Tibial nerve (tissue), 4 donors: Measurements from ENCODE around the gene PPP1R3A. TPM values are rescaled to one million over a fixed set of nuclear protein-coding genes. Genes with fewer than 3 reads are reported as not detected.

Experiments used
- DNase-seq, 2 donors: peaks; one replicate each; pipeline ENCODE4 v3.0.0-alpha.2; 2019; ENCODE audit warnings: low spot score in 2 of 2
- H3K27ac ChIP-seq, 4 donors: fragments of 200-600 bp; sonication (generic) in 3 of 4; one replicate each; pipeline ENCODE4 v1.5.1; 2017 to 2019; ENCODE audit warnings: mild to moderate bottlenecking in 1 of 4
- H3K27me3 ChIP-seq, 2 donors: fragments of 200-600 bp; sonication (generic) in 1 of 2; one replicate each; pipeline versions ENCODE4 v1.5.1 to v1.6.0; 2017 to 2019
- H3K36me3 ChIP-seq, 3 donors: fragments of 200-600 bp; sonication (generic); one replicate each; pipeline ENCODE4 v1.5.1; 2018 to 2019
- H3K4me1 ChIP-seq, 4 donors: fragments of 200-600 bp; sonication (generic) in 3 of 4; one replicate each; pipeline ENCODE4 v1.5.1; 2017 to 2019
- H3K4me3 ChIP-seq, 4 donors: fragments of 200-600 bp; sonication (generic) in 3 of 4; one replicate each; pipeline ENCODE4 v1.5.1; 2017 to 2019; ENCODE audit warnings: mild to moderate bottlenecking in 1 of 4, moderate library complexity in 1 of 4
- H3K9me3 ChIP-seq, 4 donors: fragments of 200-600 bp; sonication (generic) in 3 of 4; one replicate each; pipeline ENCODE4 v1.5.1; 2017 to 2019
- EP300 ChIP-seq, 2 donors: sonication (generic); formaldehyde crosslinking; IDR thresholded peaks; one replicate each; pipeline ENCODE4 v1.6.1; 2017; ENCODE audit warnings: antibody characterized with exemption in 2 of 2, mild to moderate bottlenecking in 1 of 2
- POLR2A ChIP-seq, 2 donors: fragments of 450-650 bp; IDR thresholded peaks; one replicate each; pipeline ENCODE4 v1.6.1; 2017; ENCODE audit warnings: antibody characterized with exemption in 2 of 2, mild to moderate bottlenecking in 2 of 2, moderate library complexity in 2 of 2
- WGBS, 2 donors: methylation state at CpG; one replicate each; pipeline ENCODE4 v1.1.5; 2018; 5-methylcytosine and 5-hydroxymethylcytosine counted together
- total RNA-seq, 4 donors: library from RNA; depleted of rRNA; stranded (reverse); fragments of >200 nt; gene quantifications; one replicate each; pipeline ENCODE4 v1.1.0, GENCODE V29; 2016
- TF ChIP-seq, protein P1 (sequence below), 5 experiments: fragments of 200-600 bp in 3 of 5; fragments of 450-650 bp in 2 of 5; sonication (generic) in 3 of 5; IDR thresholded peaks; one replicate each; pipeline ENCODE4 v1.5.1; 2016 to 2019; ENCODE audit warnings: antibody characterized with exemption in 5 of 5, mild to moderate bottlenecking in 3 of 5, moderate library complexity in 2 of 5

Gene PPP1R3A
- total RNA-seq, 4 donors from 2014 or later: not detected

DNA sequence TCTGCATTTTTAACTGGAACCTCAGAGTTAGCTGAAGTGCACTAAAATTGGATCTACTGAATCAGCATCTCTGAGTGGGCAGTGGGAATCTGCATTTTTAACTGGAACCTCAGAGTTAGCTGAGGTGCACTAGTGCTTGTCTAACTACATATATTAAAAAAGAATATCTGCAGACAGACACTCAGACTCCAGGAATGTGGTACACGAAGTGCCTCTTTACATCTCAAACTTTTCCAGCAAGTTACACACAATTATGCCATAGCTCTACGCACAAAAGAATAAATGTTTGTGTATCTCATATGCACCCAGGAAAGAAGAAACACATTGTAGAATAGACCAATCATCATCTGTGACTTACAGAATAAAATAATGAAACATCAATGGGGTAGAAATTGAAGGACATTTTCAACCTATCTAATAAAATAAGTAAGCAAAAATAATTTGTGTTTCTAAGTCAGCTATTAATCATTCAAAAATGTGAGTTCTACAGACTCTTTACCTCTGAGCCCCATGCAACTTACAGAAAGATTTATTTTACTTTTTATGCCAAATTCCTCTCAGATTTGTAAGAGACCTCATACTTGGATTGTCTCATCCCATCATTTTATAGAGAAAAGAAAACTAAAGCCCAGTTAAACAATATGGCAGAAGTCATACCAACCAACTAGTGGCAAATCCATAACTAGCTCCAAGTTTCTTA is 28.3 kb downstream of the PPP1R3A start:
- 65 to 76% methylated on average over 2 of the region's 2 CpGs for WGBS, 2 donors
- no peak for DNase-seq
- Histone ChIP-seq H3K36me3 (no peaks in the 10 kb centered on the region), H3K27ac (no peak overlapping the region), H3K4me3 (no peak overlapping the region), H3K9me3 (peaks cover 0 to 4% (median 0%) of the 10 kb centered on the region in 4 donors), H3K27me3 (no peaks in the 10 kb centered on the region), H3K4me1 (no peaks in the 10 kb centered on the region)
- TF ChIP-seq, protein P1, sequence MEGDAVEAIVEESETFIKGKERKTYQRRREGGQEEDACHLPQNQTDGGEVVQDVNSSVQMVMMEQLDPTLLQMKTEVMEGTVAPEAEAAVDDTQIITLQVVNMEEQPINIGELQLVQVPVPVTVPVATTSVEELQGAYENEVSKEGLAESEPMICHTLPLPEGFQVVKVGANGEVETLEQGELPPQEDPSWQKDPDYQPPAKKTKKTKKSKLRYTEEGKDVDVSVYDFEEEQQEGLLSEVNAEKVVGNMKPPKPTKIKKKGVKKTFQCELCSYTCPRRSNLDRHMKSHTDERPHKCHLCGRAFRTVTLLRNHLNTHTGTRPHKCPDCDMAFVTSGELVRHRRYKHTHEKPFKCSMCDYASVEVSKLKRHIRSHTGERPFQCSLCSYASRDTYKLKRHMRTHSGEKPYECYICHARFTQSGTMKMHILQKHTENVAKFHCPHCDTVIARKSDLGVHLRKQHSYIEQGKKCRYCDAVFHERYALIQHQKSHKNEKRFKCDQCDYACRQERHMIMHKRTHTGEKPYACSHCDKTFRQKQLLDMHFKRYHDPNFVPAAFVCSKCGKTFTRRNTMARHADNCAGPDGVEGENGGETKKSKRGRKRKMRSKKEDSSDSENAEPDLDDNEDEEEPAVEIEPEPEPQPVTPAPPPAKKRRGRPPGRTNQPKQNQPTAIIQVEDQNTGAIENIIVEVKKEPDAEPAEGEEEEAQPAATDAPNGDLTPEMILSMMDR (IDR thresholded peaks at IDR 0.05): no peak
- TF ChIP-seq POLR2A (IDR thresholded peaks at IDR 0.05): no peak
- no peak for TF ChIP-seq EP300 (IDR thresholded peaks at IDR 0.05)

DNA sequence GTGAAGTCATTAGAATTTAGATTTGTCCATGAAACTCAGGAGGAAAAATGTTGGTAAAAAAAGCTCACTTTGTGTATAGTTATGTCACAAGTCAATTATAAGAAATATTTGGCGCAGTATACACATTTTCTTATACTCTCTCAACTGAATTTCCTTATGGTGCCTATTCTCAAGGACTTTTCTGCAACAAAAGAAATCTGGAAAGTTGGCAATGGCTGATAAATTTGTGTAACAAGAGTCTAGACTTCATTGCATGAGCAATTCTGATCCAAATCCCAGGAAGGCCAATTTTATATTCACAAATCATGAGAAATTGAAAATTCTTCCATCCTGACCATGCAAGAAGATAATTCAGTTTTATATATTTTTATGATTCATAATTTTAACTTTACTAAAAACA is 35.7 kb downstream of the PPP1R3A start:
- no peak for DNase-seq
- Histone ChIP-seq H3K27me3 (no peaks in the 10 kb centered on the region), H3K4me1 (no peaks in the 10 kb centered on the region), H3K27ac (no peak overlapping the region), H3K4me3 (no peak overlapping the region), H3K36me3 (no peaks in the 10 kb centered on the region), H3K9me3 (peaks cover 0 to 10% (median 0%) of the 10 kb centered on the region in 4 donors)
- no peak for TF ChIP-seq EP300 (IDR thresholded peaks at IDR 0.05)
- TF ChIP-seq POLR2A (IDR thresholded peaks at IDR 0.05): no peak
- 84 to 96% methylated on average over 1 of the region's 1 CpG for WGBS, 2 donors

GRCh38 chr7:113880559-113880958 is 38.2 kb downstream of the PPP1R3A start:
- 43 to 55% methylated on average over 3 of the region's 3 CpGs for WGBS, 2 donors
- TF ChIP-seq, protein P1 (IDR thresholded peaks at IDR 0.05): no peak
- TF ChIP-seq EP300 (IDR thresholded peaks at IDR 0.05) (no peak), POLR2A (IDR thresholded peaks at IDR 0.05) (no peak)
- Histone ChIP-seq H3K27me3 (no peaks in the 10 kb centered on the region), H3K4me3 (no peak overlapping the region), H3K27ac (no peak overlapping the region), H3K9me3 (peaks cover 0 to 6% (median 0%) of the 10 kb centered on the region in 4 donors), H3K36me3 (no peaks in the 10 kb centered on the region), H3K4me1 (no peaks in the 10 kb centered on the region)
- DNase-seq: no peak

GRCh38 chr7:113878394-113878992 is 40.3 kb downstream of the PPP1R3A start:
- TF ChIP-seq EP300 (IDR thresholded peaks at IDR 0.05) (no peak), POLR2A (IDR thresholded peaks at IDR 0.05) (no peak)
- TF ChIP-seq, protein P1 (IDR thresholded peaks at IDR 0.05): no peak
- DNase-seq: no peak
- Histone ChIP-seq H3K36me3 (no peaks in the 10 kb centered on the region), H3K9me3 (no peaks in the 10 kb centered on the region), H3K27ac (no peak overlapping the region), H3K4me3 (no peak overlapping the region), H3K27me3 (no peaks in the 10 kb centered on the region), H3K4me1 (no peaks in the 10 kb centered on the region)
- 91% methylated on average over 7 of the region's 7 CpGs for WGBS, 2 donors

- 88 to 91% methylated on average over 2 of the region's 2 CpGs for WGBS, 2 donors
- TF ChIP-seq EP300 (IDR thresholded peaks at IDR 0.05) (no peak), POLR2A (IDR thresholded peaks at IDR 0.05) (no peak)
- TF ChIP-seq, protein P1 (IDR thresholded peaks at IDR 0.05): no peak
- no peaks in the 10 kb centered on the region for H3K27me3 ChIP-seq
These were observed 43.6 kb downstream of the PPP1R3A start for GRCh38 chr7:113875224-113875623.

More at GRCh38 chr7:113875224-113875623, 43.6 kb downstream of the PPP1R3A start:
- no peaks in the 10 kb centered on the region for H3K36me3 ChIP-seq
- no peak for DNase-seq
- no peak overlapping the region for H3K27ac ChIP-seq
- H3K4me3 ChIP-seq: no peak overlapping the region
- no peaks in the 10 kb centered on the region for H3K4me1 ChIP-seq
- H3K9me3 ChIP-seq: no peaks in the 10 kb centered on the region
